Hippocampal formation (tissue), 2 donors: Measurements from ENCODE around the gene WWP2.
"Not testable (repeated sequence)": the region's sequence is repeated elsewhere in the genome, so short reads cannot be mapped to it uniquely, and the experiment has no call there.

Experiments
- DNase-seq, 2 donors: peaks; one replicate each; lab custom pipeline; 2025; lab: John Stamatoyannopoulos, UW

The WWP2 gene

GRCh38 chr16:69745959-69746358 lies 16.2 kb upstream of the WWP2 start:
- DNase-seq: no peak

DNA sequence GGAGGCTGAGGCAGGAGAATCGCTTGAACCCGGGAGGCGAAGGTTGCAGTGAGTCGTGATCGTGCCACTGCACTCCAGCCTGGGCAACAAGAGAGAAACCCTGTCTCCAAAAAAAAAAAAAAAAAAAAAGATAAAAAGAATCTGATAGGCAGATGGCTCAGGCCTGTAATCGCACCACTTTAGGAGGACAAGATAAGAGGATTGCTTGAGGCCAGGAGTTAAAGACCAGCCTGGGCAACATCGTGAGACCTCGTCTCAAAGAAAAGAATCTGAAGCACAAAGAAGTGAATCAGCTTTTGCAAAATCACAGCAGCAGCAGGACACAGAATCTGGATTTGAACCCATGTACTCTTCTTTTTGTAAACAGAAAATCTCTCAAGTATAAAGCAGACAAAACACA lies 15.0 kb upstream of the WWP2 start:
- DNase-seq: no peak

GRCh38 chr16:69748694-69749345 lies 13.3 kb upstream of the WWP2 start:
- no peak for DNase-seq

DNA sequence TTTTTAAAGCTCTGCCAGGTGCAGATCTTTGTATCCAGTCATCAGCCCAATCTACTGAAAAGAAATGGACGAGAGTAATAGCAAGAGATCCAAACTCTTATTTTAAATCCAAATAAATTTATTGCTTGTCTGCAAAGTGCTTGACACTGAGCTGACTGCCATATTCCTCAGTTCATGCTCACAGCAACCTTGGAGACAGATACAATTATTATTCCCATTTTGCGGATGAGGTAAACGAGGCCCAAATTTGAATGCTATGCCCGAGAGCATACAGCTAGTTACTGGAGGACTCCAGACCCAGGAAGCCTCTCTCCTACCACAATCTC lies 8.0 kb upstream of the WWP2 start:
- DNase-seq: no peak

DNA sequence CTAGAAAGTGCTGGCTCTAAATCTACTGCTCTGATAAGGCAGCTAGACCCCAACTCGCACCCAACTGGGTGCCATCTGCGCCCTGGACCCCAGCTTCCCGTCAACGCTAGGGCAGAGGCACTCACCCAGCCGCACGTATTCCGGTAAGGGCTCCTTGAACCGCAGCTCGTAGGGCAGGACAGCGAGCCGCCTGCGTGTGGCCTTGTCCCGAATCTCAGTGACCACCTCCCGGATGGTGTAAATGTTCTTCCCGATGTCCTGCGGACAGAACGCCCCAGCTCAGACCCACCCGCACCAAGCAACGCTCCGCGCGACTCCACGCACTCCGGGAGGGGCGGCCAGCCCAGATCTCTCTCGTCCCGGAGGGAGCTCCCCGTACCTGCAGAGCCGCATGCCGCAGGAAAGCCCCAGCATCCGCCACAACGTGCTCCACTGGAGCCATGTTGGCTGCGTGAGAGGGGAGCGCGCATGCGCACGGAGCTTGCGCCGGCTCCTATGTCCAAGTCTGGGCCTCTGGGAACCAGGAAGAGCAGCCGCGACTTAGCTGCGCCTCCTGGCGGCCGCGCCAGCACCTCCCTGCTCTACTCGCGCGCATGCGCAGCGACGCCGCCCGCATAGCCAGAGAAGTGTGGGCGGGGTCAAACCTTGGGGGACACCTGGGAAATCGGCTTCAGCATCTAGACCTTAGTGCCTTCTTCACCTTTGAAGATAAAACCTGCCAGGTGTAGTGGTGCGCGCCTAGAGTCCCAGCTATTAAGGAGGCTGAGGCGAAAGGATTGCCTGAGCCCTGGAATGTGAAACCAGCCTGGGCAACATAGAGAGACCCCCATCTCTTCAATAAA lies 7.4 kb upstream of the WWP2 start, which contains the start of gene NOB1:
TSS of gene NOB1 (minus strand) at position 458 of the 842 bp plus-strand sequence. CDS start at position 442, 16 bp downstream.
- DNase-seq: peak; percentile 95

DNA sequence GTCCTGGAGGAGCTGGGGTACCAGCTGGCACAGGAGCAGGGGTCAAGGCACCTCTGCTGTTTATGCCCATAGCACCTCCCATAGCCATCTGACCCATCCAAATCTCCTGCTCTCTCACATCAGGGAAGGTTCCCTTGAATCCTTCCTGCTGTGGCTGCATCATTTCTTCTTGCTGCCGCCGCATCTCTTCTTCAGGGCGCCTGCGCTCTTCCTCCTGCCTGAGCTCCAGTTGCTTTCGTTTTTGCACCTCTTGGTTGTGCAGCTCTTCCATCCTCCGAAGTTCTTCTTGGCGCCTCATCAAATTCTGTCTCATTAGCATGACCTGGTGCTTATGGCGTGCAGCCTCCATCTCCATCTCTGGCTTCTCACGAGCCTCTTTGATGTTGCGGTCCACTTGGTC lies 5.4 kb upstream of the WWP2 start:
- no peak for DNase-seq

GRCh38 chr16:69757375-69757774 lies 4.8 kb upstream of the WWP2 start:
- not testable (repeated sequence) for DNase-seq

DNA sequence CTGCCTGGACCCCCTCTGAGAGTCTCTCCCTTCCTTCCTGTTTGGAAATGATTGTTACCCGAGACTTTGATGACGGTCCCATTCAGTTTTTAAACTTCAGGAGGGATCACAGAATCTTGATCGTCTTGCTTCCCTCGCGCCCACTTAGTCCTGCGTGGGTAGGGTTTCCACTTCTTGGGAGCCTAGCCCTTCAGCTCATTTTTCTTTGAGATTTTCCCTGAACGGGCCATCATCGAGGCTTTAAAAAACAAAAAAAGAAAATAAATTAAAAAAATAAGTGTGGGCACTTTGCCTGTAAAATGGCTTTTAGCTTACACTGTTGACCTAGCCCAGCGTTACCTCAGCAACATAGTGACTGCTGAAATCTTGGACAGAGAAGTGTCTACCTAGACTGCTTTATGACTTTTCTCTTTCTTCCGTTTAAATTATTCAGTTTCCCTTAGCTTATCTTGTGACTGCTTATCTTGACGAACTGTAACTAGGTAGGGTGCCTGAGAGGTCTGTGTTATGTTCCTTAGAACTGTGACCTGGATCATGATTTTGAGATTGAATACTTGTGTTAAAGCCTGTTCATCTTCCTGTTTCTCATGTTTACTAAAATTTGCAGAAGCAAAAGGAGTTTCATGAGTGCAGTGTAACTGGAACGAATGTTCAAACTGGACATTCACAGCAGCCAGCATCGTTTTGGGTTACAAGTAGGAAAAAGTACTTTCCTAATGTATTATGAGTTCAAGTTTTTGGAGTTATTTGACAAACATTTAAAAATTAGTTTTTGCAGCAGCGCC lies 874 bp downstream of the WWP2 start:
- no peak for DNase-seq

DNA sequence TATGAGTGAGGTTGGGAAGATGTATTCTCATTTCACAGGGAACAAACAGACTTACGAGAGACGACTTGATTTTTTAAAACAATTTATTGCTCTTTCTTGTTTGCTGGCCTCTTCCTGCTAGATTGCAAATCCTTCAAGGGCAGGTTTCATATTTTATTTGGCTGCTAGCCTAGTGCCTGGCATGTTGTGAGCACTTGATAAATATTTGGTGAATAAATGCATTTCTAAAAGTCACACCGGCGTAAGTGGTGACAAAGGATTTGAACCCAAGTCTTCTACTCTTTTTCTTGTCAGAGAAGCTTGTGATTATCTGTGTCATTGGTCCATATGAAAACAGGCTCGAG lies 1.4 kb downstream of the WWP2 start:
- no peak for DNase-seq

DNA sequence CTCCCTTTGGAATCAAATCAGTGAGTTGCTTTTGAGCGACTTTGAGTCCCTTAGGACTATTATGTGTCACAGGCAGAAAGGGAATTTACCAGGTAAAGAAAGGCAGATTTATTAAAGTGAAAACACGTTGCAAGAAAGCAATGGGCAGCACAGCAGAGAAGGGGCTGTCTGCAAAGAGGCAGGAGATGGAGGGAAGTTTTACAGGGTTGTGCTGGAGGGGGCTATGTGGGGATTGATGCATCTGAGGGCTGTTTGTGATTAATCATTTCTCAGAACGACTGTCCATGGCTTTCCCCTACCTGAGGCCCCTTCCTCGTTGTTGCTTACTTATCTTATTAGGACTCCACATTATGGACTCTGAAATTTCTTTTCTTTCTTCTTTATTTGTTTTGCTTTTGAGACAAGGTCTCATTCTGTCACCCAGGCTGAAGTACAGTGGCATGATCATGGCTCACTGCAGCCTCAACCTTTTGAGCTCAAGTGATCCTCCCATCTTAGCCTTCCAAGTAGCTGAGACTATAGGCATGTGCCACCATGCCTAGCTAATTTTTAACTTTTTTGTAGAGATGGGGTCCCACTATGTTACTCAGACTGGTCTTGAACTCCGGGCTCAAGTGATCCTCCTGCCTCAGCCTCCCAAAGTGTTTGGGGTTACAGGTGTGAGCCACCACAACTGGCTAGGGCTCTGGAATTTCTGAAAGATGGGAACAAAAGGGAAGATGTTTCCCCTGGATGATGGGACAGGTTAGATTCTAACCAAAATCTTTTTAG lies 5.5 kb downstream of the WWP2 start:
- DNase-seq: no peak

GRCh38 chr16:69768666-69769065 lies 6.5 kb downstream of the WWP2 start:
- DNase-seq: no peak

GRCh38 chr16:69769404-69769803 lies 7.3 kb downstream of the WWP2 start:
- DNase-seq: no peak

GRCh38 chr16:69771651-69771967 lies 9.5 kb downstream of the WWP2 start:
- no peak for DNase-seq

DNA sequence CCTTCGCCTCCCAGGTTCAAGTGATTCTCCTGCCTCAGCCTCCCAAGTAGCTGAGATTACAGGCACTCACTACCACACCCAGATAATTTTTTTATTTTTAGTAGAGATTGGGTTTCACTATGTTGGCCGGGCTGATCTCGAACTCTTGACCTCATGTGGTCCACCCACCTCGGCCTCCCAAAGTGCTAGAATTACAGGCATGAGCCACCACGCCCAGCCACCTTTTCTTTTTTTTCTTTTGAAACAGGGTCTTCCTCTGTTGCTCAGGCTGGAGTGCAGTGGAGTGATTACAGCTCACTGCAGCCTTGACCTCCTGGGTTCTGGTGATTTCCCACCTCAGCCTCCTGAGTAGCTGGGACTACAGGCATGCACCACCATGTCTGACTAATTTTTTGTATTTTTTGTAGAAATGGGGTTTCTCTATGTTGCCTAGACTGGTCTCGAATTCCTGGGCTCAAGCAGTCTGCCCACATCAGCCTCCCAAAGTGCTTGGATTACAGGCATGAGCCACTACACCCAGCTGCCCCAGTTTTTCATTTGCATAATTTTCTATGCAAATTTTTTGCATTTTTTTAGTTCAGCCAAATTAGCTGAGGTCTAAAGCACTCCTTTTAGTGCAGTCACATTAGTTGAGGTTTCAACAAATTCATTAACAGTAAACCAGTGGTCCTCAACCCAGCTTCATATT lies 11.3 kb downstream of the WWP2 start:
- no peak for DNase-seq

- DNase-seq: no peak
Measured at GRCh38 chr16:69775563-69775962, 13.4 kb downstream of the WWP2 start.

GRCh38 chr16:69779724-69780123 lies 17.6 kb downstream of the WWP2 start:
- no peak for DNase-seq

DNA sequence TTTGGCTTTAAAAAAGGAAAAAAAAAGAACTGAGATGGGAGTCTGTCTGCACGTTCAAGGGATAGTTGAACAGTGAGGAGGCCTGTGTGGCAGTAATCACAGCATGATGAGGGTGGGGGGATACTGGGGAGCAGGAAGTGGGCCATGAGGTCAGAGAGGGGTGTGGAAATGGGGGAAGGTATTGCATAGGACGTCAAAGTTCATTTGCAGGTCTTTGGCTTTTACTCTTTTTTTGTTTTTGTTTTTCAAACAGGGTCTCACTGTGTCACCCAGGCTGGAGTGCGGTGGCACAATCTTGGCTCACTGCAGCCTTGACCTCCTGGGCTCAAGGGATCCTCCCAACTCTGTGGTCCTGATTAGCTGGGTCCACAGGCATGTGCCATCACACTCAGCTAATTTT lies 19.0 kb downstream of the WWP2 start:
- no peak for DNase-seq

DNA sequence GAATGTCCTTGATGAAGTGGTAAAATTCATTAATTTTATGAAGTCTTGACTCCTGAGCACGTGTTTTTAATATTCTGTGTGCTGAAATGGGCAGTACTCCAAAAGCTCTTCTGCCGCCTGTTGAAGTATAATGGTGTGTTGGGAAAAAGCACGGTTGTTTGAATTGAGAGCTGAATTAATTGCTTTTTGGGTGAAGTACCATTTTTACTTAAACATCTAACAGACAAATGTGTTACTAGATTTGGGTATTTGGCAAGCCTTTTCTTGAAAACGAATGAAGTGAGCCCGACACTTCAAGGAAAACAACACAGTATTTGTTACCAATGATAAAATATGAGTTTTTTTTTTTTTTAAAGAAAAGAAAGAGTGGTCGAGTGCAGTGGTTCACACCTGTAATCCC lies 22.5 kb downstream of the WWP2 start:
- DNase-seq: no peak

DNA sequence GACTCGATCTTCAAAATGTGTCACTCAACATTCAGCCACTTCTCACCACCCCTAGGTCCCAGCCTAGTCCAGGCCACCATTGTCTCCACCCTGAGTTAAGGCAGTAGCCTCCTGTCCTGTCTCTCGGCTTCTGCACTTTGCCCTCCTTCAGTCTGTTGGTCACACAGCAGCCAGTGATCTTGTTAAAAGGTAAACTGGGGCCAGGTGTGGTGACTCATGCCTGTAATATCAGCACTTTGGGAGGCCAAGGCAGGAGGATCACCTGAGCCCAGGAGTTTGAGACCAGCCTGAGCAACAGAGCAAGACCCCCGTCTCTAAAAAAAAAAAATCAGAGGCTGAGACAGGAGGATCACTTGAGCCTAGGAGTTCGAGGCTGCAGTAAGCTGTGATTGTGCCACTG lies 25.8 kb downstream of the WWP2 start:
- DNase-seq: no peak

- DNase-seq: not testable (repeated sequence)
Measured at GRCh38 chr16:69791391-69791847, 29.3 kb downstream of the WWP2 start.

GRCh38 chr16:69793526-69793925 lies 31.4 kb downstream of the WWP2 start:
- no peak for DNase-seq

- DNase-seq: no peak
Measured at GRCh38 chr16:69794486-69794885, 32.4 kb downstream of the WWP2 start.
